ENCODE results near the gene ROBO4.

The ROBO4 gene

GRCh38 chr11:124890683-124891372 lies 6.8 kb downstream of the ROBO4 start:
- in situ Hi-C loops (cut with MboI; ENCODE audit: low sequenced_read_pairs), result no loop called here

- in situ Hi-C loops (cut with MboI; ENCODE audit: low sequenced_read_pairs), result no loop called here
These were observed 7.5 kb downstream of the ROBO4 start for GRCh38 chr11:124890151-124890550.

GRCh38 chr11:124889191-124890091 lies 8.2 kb downstream of the ROBO4 start:
- in situ Hi-C loops (cut with MboI; ENCODE audit: low sequenced_read_pairs), result no loop called here

- in situ Hi-C loops (cut with MboI; ENCODE audit: low sequenced_read_pairs), result no loop called here
These were observed 10.0 kb downstream of the ROBO4 start for GRCh38 chr11:124887667-124888013.

GRCh38 chr11:124886978-124887666 lies 10.5 kb downstream of the ROBO4 start:
- in situ Hi-C loops (cut with MboI; ENCODE audit: low sequenced_read_pairs), result no loop called here

- in situ Hi-C loops (cut with MboI; ENCODE audit: low sequenced_read_pairs), result no loop called here
These were observed 11.2 kb downstream of the ROBO4 start for GRCh38 chr11:124886476-124886875.

GRCh38 chr11:124884869-124885479 lies 12.7 kb downstream of the ROBO4 start:
- in situ Hi-C loops (cut with MboI; ENCODE audit: low sequenced_read_pairs), result no loop called here

- in situ Hi-C loops (cut with MboI; ENCODE audit: low sequenced_read_pairs), result no loop called here
These were observed 13.3 kb downstream of the ROBO4 start for GRCh38 chr11:124884340-124884739.

- in situ Hi-C loops (cut with MboI; ENCODE audit: low sequenced_read_pairs), result no loop called here
These were observed 15.2 kb downstream of the ROBO4 start for GRCh38 chr11:124882339-124883071.

GRCh38 chr11:124880958-124881357 lies 16.7 kb downstream of the ROBO4 start:
- in situ Hi-C loops (cut with MboI; ENCODE audit: low sequenced_read_pairs), result no loop called here

GRCh38 chr11:124880290-124880611 lies 17.4 kb downstream of the ROBO4 start:
- in situ Hi-C loops (cut with MboI; ENCODE audit: low sequenced_read_pairs), result no loop called here

- in situ Hi-C loops (cut with MboI; ENCODE audit: low sequenced_read_pairs), result no loop called here
These were observed 18.0 kb downstream of the ROBO4 start for GRCh38 chr11:124879493-124880289.

- in situ Hi-C loops (cut with MboI; ENCODE audit: low sequenced_read_pairs), result no loop called here
These were observed 18.7 kb downstream of the ROBO4 start for GRCh38 chr11:124878759-124879492.

GRCh38 chr11:124877910-124878758 lies 19.5 kb downstream of the ROBO4 start:
- in situ Hi-C loops (cut with MboI; ENCODE audit: low sequenced_read_pairs), result no loop called here

- in situ Hi-C loops (cut with MboI; ENCODE audit: low sequenced_read_pairs), result no loop called here
These were observed 20.1 kb downstream of the ROBO4 start for GRCh38 chr11:124877631-124877909.

GRCh38 chr11:124876818-124877630 lies 20.6 kb downstream of the ROBO4 start:
- in situ Hi-C loops (cut with MboI; ENCODE audit: low sequenced_read_pairs), result no loop called here

- in situ Hi-C loops (cut with MboI; ENCODE audit: low sequenced_read_pairs), result no loop called here
These were observed 21.5 kb downstream of the ROBO4 start for GRCh38 chr11:124875943-124876817.
